ENCODE results near the gene AURKAIP1. TPM values are rescaled to one million over a fixed set of nuclear protein-coding genes. Genes with fewer than 3 reads are reported as not detected.

Gene AURKAIP1
- total and polyA plus RNA-seq, 9 of the 15 experiments (the other 6 are each of a cell fraction or from before 2014, with no cell fraction given), result 7.8 to 478 (median 92.0) TPM

DNA sequence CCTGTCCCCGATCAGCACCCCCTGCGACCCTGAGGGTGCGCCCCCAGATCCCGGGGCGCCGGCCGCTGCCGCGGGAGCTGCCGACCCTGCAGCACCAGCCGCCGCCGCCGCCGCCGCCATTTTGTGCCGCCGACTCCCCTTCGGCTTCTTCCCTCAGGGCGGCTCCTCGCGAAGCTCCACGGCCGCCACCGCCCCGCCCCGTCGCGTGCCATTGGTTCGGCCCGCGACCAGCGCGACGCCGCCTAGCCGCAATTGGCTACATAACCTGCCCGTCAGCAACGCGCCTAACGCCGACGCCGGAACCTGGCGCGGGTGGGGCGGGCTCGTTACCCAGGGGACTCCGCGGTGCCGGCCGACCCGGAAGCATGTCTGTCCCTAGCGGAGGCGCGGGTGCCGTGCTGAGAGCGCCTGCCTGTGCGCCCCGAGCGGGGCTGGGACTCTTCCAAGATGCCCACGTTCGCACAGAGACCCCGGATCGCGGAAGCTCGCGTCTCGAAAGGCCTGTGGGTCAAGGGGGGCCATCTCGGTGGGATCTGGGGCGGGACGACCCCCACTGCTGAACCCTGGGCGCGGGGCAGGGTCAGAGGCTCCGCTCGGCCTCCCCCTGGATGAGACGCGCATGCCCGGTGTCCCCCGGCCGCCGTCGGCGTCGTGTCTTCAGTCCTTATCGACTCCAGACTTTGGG is 24.3 kb upstream of the AURKAIP1 start, which contains the start of gene CCNL2 (continued):
- TF ChIP-seq, protein P1, sequence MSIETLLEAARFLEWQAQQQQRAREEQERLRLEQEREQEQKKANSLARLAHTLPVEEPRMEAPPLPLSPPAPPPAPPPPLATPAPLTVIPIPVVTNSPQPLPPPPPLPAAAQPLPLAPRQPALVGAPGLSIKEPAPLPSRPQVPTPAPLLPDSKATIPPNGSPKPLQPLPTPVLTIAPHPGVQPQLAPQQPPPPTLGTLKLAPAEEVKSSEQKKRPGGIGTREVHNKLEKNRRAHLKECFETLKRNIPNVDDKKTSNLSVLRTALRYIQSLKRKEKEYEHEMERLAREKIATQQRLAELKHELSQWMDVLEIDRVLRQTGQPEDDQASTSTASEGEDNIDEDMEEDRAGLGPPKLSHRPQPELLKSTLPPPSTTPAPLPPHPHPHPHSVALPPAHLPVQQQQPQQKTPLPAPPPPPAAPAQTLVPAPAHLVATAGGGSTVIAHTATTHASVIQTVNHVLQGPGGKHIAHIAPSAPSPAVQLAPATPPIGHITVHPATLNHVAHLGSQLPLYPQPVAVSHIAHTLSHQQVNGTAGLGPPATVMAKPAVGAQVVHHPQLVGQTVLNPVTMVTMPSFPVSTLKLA (conservative IDR thresholded peaks at IDR 0.05), result peak; percentile 91 to 97
- TF ChIP-seq, protein P2, sequence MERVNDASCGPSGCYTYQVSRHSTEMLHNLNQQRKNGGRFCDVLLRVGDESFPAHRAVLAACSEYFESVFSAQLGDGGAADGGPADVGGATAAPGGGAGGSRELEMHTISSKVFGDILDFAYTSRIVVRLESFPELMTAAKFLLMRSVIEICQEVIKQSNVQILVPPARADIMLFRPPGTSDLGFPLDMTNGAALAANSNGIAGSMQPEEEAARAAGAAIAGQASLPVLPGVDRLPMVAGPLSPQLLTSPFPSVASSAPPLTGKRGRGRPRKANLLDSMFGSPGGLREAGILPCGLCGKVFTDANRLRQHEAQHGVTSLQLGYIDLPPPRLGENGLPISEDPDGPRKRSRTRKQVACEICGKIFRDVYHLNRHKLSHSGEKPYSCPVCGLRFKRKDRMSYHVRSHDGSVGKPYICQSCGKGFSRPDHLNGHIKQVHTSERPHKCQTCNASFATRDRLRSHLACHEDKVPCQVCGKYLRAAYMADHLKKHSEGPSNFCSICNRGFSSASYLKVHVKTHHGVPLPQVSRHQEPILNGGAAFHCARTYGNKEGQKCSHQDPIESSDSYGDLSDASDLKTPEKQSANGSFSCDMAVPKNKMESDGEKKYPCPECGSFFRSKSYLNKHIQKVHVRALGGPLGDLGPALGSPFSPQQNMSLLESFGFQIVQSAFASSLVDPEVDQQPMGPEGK (CRISPR knock-in tag; IDR thresholded peaks at IDR 0.05; ENCODE audit: borderline replicate concordance), result no peak
- peak; percentile 70 for TF ChIP-seq RB1 (IDR thresholded peaks at IDR 0.05; ENCODE audit: low read depth)
- TF ChIP-seq BHLHE40 (IDR thresholded peaks at IDR 0.05; ENCODE audit: low read length), result peak; percentile 88
- TF ChIP-seq TCF3 (CRISPR knock-in tag; IDR thresholded peaks at IDR 0.05), result peak; percentile 43
- TF ChIP-seq ATF7 (IDR thresholded peaks at IDR 0.05), result peak; percentile 90
- TF ChIP-seq, protein P3, sequence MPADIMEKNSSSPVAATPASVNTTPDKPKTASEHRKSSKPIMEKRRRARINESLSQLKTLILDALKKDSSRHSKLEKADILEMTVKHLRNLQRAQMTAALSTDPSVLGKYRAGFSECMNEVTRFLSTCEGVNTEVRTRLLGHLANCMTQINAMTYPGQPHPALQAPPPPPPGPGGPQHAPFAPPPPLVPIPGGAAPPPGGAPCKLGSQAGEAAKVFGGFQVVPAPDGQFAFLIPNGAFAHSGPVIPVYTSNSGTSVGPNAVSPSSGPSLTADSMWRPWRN (IDR thresholded peaks at IDR 0.05; ENCODE audit: low read depth), result no peak
- TF ChIP-seq, protein P4, sequence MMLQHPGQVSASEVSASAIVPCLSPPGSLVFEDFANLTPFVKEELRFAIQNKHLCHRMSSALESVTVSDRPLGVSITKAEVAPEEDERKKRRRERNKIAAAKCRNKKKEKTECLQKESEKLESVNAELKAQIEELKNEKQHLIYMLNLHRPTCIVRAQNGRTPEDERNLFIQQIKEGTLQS (IDR thresholded peaks at IDR 0.05), result no peak
- TF ChIP-seq, protein P4 (CRISPR knock-in tag; conservative IDR thresholded peaks at IDR 0.05), result peak; percentile 80
- no peak for TF ChIP-seq ILK (tag; IDR thresholded peaks at IDR 0.05; ENCODE audit: borderline replicate concordance, low read depth)
- TF ChIP-seq, protein P5, sequence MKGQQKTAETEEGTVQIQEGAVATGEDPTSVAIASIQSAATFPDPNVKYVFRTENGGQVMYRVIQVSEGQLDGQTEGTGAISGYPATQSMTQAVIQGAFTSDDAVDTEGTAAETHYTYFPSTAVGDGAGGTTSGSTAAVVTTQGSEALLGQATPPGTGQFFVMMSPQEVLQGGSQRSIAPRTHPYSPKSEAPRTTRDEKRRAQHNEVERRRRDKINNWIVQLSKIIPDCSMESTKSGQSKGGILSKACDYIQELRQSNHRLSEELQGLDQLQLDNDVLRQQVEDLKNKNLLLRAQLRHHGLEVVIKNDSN (CRISPR knock-in tag; IDR thresholded peaks at IDR 0.05), result no peak
- TF ChIP-seq ZNF444 (CRISPR knock-in tag; IDR thresholded peaks at IDR 0.05), result no peak

All from K562 (cell line).